ENCODE data around the gene RABL6. TPM values are rescaled to one million over a fixed set of nuclear protein-coding genes. Genes with fewer than 3 reads are reported as not detected.

The RABL6 gene
- total RNA-seq, 1 donor from 2014 or later = 69.4 TPM

DNA sequence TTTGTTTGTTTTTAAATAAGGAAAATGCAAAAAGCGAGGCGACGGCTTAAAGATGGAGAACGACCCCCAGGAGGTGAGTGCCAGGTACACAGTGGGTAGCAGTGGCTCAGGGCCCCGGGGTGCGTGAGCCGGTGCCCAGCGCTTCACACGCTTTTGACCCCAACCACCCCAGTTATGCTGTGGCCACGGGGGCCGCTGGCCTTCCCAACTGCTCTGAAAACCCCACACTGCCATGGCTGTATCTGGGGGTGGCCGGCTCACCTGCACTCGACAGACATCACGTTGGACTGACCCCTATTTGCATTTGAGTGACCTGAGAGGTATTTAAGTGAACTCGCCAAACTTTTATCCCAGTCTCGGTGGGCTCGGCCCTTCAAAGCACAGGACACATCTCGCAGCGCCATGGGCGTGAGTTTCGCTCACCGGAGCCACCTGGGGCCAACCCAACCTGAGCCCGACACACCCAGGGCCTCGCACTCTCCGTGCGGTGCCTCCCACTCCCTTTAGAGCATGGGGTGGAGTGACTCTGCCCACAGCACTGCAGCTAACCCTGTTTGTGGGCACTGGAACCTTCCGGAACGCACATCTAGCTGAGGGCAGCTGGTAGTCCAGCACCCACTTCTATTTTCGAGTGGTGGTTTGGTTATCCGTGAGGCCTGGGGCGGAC is 20.9 kb downstream of the RABL6 start:
- no peak overlapping the region for H3K4me3 ChIP-seq (ENCODE audit: insufficient read depth, low read depth, low read length)
- peaks cover under 1% of the 10 kb centered on the region for H3K79me2 ChIP-seq (ENCODE audit: insufficient read depth, low read length)
- no peak overlapping the region for H2AFZ ChIP-seq (ENCODE audit: low read depth, low read length)
- H3K36me3 Mint-ChIP-seq (ENCODE audit: low read depth, unreplicated experiment) = peaks cover 5% of the 10 kb centered on the region
- H3K9ac ChIP-seq (ENCODE audit: low read length) = no peak overlapping the region
- no peak overlapping the region for H3K4me3 Mint-ChIP-seq (ENCODE audit: unreplicated experiment)
- FAIRE-seq = no peak
- no peaks in the 10 kb centered on the region for H3K4me1 Mint-ChIP-seq (ENCODE audit: low read depth, unreplicated experiment)
- no peaks in the 10 kb centered on the region for H3K9me3 ChIP-seq (ENCODE audit: insufficient read depth, low read depth, low read length)
- no peak overlapping the region for H3K27ac Mint-ChIP-seq (ENCODE audit: unreplicated experiment)
- H3K4me1 ChIP-seq (ENCODE audit: insufficient read depth, low read length) = no peaks in the 10 kb centered on the region
- H3K27me3 Mint-ChIP-seq (ENCODE audit: low read depth, unreplicated experiment) = no peaks in the 10 kb centered on the region
- peaks cover 11% of the 10 kb centered on the region for H4K20me1 ChIP-seq (ENCODE audit: insufficient read depth, low read length)
- no peak overlapping the region for H3K4me2 ChIP-seq (ENCODE audit: low read length)
- no peak for DNase-seq (ENCODE audit: low read depth)
- peaks cover 4% of the 10 kb centered on the region for H3K36me3 ChIP-seq (ENCODE audit: insufficient read depth, low read length)
- TF ChIP-seq, protein P1, sequence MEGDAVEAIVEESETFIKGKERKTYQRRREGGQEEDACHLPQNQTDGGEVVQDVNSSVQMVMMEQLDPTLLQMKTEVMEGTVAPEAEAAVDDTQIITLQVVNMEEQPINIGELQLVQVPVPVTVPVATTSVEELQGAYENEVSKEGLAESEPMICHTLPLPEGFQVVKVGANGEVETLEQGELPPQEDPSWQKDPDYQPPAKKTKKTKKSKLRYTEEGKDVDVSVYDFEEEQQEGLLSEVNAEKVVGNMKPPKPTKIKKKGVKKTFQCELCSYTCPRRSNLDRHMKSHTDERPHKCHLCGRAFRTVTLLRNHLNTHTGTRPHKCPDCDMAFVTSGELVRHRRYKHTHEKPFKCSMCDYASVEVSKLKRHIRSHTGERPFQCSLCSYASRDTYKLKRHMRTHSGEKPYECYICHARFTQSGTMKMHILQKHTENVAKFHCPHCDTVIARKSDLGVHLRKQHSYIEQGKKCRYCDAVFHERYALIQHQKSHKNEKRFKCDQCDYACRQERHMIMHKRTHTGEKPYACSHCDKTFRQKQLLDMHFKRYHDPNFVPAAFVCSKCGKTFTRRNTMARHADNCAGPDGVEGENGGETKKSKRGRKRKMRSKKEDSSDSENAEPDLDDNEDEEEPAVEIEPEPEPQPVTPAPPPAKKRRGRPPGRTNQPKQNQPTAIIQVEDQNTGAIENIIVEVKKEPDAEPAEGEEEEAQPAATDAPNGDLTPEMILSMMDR (IDR thresholded peaks at IDR 0.05; ENCODE audit: insufficient read depth, low read depth, low read length) = no peak
- TF ChIP-seq EZH2 (IDR thresholded peaks at IDR 0.05; ENCODE audit: insufficient read depth, low read length) = no peak
- H3K27me3 ChIP-seq (ENCODE audit: insufficient read depth, low read length) = no peaks in the 10 kb centered on the region
- no peak overlapping the region for H3K27ac ChIP-seq (ENCODE audit: low read depth, low read length)
- no peaks in the 10 kb centered on the region for H3K9me3 Mint-ChIP-seq (ENCODE audit: unreplicated experiment)

DNA sequence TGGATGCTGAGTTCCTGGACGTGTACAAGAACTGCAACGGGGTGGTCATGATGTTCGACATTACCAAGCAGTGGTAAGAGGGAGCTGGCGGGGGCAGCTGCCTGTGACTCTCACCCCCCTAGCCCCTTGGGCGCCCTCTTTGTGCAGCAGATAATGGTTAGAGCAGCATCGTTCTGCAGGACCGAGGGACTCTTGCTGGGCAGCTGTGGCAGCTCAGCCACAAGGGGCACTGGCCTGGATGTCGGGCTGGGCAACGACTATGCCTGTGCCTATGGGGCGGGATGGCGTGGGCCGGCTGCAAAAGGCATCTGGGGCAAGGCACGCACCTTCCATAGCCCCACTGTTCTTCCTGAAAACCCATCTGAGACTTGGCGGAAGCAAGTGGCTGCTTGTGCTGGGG is 21.7 kb downstream of the RABL6 start:
- no peaks in the 10 kb centered on the region for H3K9me3 Mint-ChIP-seq (ENCODE audit: unreplicated experiment)
- peak overlapping the region; percentile 20 for H3K4me3 Mint-ChIP-seq (ENCODE audit: unreplicated experiment)
- H3K36me3 Mint-ChIP-seq (ENCODE audit: low read depth, unreplicated experiment) = peaks cover 8% of the 10 kb centered on the region
- Histone ChIP-seq H3K36me3 (ENCODE audit: insufficient read depth, low read length) (peaks cover 4% of the 10 kb centered on the region), H3K9ac (ENCODE audit: low read length) (no peak overlapping the region), H3K4me1 (ENCODE audit: insufficient read depth, low read length) (no peaks in the 10 kb centered on the region), H3K9me3 (ENCODE audit: insufficient read depth, low read depth, low read length) (no peaks in the 10 kb centered on the region), H3K4me2 (ENCODE audit: low read length) (no peak overlapping the region), H4K20me1 (ENCODE audit: insufficient read depth, low read length) (peaks cover 9% of the 10 kb centered on the region), H3K27me3 (ENCODE audit: insufficient read depth, low read length) (no peaks in the 10 kb centered on the region), H2AFZ (ENCODE audit: low read depth, low read length) (no peak overlapping the region), H3K79me2 (ENCODE audit: insufficient read depth, low read length) (no peaks in the 10 kb centered on the region), H3K27ac (ENCODE audit: low read depth, low read length) (no peak overlapping the region), H3K4me3 (ENCODE audit: insufficient read depth, low read depth, low read length) (no peak overlapping the region)
- H3K4me1 Mint-ChIP-seq (ENCODE audit: low read depth, unreplicated experiment) = no peaks in the 10 kb centered on the region
- no peak overlapping the region for H3K27ac Mint-ChIP-seq (ENCODE audit: unreplicated experiment)
- DNase-seq (ENCODE audit: low read depth) (no peak), FAIRE-seq (no peak)
- H3K27me3 Mint-ChIP-seq (ENCODE audit: low read depth, unreplicated experiment) = no peaks in the 10 kb centered on the region
- no peak for TF ChIP-seq EZH2 (IDR thresholded peaks at IDR 0.05; ENCODE audit: insufficient read depth, low read length)
- TF ChIP-seq, protein P1 (IDR thresholded peaks at IDR 0.05; ENCODE audit: insufficient read depth, low read depth, low read length) = no peak
